Stimulated activated CD8-positive, alpha-beta memory T cell treated with anti-CD3 and anti-CD28 coated beads, Interleukin-15, amount 100 ng/mL, for 24 hours (primary cell): ENCODE data around the gene LAMTOR1.
A peak's percentile ranks its signal among the peaks of the same experiment; 100 is the strongest.

Experiments used
- DNase-seq: peaks from one replicate; pipeline ENCODE4 v3.0.0-alpha.2; 2020; ENCODE audit warnings: low read depth

Gene LAMTOR1

DNA sequence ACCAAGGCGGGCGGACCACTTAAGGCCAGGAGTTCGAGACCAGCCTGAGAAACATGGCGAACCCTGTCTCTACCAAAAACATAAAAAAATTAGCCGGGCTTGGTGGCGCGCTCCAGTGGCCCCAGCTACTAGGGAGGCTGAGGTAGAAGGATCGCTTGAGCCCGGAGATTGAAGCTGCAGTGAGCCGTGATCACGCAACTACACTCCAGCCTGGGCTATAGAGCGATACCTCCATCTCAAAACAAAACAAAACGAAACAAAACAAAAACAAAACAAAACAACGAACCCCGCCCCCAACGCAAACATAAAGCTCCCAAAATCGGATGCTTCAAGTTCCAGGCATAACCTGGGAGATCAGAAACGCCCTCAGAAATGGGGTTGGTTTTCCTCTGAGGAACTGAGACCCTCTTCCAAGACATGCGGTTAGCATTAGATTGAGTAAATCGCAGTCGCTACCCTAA, 21.9 kb downstream of the LAMTOR1 start:
- DNase-seq = no peak

DNA sequence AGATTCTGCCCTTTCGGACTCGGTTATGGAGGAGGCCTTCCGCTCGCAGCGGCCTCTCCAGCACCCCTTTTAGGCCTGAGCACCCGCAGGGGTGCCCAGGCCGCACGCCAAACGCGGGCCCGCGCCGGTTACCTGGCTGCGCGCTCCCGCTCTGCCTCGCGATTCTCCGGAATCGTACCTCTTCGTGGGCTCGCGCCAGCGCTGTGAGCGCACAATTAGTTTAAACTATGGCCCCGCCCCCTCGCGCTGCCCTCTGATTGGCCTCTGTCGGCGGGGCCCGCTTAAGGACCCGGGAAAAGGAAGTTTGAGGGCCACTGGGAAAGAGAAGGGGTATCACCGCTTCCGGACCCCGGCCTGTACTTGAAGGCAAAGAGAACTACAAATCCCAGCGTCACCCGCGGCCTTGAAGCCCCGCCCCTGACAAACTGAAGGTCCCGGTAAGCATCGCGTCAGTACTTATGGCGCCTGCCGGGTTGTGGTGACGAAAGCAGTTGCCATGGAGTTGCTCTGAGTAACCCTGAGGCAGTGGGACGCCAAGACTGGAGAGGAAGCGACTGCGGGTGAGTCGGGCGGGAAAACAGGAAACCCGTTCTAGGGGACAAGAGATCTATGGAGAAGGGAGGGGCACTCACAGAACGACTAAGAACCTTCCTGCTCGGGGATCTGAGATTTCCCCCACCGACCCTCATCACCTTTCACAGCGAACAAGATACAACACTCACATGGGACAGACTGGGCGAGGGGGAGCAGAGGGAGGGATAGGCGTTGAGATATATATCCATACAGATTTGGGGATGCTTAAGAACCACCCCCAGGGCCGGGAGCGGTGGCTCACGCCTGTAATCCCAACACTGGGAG, 22.5 kb downstream of the LAMTOR1 start, which contains the start of the genes LRRC51 and NUMA1:
Gene LRRC51, plus strand, starts transcription at position 525 of the 858 bp plus-strand sequence. CDS start 8,234 bp downstream, outside the sequence.
Gene NUMA1, minus strand, starts transcription at position 217 of the 858 bp plus-strand sequence. CDS start 44,599 bp downstream, outside the sequence.
- DNase-seq = peak; percentile 86

DNA sequence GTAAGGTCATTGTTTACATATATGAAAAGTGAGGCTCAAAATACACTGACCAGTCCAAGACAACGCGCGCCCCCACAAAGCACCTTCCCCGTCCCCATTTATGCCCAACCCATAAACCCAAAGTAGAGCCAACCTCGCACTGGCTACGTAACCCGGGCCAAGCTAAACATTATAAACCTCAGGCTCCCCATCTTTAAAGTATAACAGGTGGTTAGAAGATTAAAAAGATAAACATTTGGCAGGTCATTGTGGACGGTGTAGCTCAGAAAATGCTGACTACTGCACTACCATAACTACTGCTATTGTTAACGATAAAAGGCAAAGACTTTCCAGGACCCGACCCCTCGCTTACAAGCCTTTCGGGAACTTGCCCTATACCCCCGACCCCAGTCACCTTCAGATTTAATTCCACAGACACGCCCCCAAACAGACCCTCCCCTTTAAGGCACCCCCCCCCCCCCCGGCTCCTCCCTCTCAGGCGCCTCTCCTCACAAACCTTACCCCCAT, 23.2 kb downstream of the LAMTOR1 start:
- no peak for DNase-seq

DNA sequence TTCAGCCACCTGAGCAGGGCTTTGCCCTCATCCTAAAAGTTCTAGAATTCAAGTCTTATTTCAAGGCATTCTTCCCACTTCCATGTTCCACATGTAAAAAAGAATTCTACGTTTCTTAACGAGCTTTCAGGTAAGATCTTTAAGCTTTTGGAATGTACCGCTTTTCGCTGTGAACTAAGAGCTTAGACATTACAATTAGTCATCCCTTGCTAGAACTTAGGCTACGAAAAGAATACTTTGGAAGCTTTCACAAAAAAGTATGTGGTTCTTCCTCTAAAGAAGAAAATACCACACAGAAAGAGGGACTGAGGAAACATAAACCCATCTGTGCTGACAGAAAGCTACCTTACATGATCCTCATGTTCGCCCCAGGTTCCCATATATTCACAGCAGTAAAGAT, 24.6 kb downstream of the LAMTOR1 start:
- no peak for DNase-seq

DNA sequence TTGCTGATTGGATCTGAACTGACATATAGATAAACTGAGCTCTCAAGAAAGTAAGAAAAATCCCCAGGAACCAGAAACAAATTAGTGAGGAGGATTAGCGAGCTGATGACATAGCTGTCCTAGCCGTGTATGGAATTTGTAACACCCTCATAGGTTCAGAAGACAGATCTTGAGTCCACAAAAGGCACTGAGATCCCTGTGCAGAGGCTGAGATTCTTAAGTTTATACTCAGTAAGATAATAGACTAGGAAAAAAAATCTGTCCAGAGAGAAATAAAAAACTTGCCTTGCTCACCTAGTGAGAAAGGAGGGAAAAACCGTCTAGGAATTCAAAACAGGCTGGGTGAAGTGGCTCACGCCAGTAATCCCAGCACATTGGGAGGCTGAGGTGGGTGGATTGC, 27.3 kb downstream of the LAMTOR1 start:
- DNase-seq = no peak

DNA sequence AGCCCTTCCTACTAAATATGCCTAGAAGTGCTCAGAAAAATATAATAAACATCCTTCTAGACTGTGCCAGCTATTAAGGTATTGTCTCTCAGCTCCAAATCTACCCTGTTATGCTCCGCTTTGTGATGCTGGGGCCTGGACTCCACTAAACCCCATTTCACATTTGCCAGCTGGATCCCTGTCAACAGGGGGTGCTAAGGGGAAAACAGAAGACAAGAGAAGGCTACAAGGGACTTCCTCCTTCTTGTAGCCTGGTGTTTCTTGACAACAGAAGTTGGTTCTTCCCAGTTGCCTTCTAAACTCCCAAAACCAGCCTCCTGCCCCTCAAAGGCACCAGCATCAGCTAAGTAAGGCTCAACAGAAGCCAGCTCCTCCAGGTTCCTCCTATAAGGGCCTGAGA, 28.0 kb downstream of the LAMTOR1 start:
- DNase-seq = no peak

DNA sequence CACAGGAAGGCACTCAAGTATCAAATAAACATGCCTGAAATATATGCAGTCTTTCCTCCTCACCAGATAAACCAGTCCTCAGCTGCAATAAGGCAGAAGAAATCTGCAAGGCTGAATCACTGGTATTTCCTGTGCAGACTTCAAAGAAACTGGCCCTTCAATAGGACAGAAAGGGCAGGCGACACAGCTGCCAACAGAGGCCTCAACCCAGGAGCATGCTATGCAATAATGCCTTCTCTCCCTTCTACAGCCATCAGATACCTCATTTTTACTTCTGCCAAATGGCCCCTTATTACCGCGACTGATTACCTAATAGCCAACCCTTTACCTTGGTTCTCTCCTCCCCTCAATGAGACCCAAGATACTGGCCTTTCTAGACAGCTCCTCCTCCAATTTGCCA, 30.7 kb downstream of the LAMTOR1 start:
- DNase-seq = no peak

DNA sequence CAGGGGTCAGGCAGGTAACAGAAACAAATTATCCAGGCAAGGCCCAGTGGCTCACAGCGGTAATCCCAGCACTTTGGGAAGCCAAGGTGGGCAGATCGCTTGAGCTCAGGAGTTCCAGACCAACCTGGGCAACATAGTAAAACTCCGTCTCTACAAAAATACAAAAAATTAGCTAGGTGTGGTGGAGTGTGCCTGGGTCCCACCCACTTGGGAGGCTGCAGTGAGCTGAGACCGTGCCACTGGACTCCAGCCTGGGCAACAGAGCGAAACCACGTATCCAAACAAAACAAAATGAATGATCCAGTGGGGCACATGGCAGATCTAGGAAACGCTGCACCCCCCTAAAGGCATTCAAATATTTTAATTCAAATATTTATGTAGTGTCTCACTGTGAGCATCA, 32.6 kb downstream of the LAMTOR1 start:
- no peak for DNase-seq

DNA sequence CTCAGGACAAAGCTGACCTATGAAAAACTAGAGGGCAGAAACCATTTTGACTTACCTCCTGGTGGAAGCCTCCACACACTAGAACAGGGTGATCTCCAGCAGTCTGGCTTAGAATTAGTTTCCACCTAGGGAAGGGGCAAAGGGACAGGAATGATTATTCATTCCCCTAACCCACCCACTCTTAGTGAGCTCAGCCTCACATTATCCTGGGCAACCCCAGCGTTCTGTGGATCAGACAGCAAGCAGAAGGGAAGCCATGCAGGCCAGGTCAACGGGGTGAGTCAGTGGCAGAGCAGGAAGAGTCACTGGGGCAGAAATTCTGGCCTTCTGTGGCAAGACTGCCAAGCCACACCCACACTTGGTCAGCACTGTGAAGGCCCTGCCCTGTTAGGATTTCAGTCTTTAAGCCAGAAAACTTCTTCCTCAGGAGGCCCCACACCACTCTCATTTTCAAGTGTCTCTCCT, 33.3 kb downstream of the LAMTOR1 start:
- DNase-seq = no peak

DNA sequence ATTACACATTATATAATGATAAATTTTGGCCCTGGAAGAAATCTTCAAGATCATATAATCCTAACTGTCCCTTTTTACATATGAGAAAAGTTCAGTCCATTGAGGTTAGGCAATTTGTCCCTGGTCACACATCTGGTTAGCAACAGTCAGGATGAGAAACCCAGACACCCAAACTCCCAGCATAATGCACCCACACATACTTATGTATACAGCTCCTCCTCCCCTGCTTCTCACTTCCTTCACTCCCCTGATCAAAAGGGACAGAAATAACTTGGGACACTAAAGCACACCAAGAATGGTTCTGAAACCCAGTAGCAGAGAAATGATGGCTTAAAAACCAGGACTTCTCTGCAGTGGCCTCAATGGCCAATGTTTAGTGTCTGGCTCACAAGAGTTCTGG, 33.9 kb downstream of the LAMTOR1 start:
- no peak for DNase-seq

DNA sequence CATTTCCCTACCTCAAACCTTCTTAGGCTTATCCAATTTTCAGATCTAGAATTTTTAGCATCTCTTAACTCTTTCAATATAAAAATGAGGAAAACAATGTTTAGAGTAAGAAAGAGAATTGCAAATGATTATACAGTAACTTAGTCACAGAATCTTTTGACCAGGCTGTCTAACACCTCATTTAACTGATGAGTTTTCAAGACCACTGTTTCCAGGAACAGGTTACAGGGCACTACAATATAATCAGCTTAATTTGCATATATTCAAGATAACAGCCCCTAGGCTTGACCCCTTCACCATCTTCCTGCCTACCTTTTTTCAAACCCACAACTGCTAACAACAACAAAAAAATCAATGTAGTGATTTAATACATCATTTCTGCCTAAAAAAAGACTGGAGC, 35.4 kb downstream of the LAMTOR1 start:
- no peak for DNase-seq

DNA sequence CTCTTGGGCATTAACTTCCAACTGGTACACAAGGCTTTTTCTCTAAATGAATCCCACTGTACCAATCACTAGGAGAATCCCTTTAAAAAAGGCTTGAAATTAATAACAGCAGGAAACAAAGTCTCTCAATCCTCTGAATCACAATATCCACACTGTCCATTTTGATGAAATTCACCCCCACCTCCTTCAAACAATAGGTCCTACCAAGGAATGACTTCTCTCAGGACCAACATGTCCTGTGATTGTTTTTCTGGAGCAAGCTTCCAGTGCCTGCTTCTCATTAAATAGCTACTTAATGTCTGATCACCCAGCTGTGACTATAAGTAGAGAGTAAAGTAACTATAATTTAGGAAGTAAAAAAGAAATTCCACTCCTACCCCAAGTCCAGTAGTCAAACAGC, 35.8 kb downstream of the LAMTOR1 start:
- DNase-seq = no peak

DNA sequence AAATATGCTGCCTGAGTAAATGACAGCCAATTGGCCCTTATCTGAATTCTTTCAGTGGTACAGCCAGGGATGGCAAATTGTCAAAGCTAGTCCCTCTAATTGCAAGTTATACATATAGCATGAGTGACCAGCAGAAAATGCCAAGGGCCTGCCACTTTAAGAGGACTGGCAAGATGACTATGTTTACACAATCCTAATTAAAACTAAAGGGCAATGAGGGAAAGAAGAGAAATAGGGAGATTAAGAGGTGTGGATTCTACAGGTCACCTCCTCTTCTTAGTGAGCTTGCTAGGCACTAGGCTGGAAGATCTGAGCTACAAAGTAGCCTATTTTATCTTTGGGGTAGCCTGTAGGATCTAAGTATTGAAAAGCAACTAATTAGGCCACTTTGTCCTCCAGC, 36.2 kb downstream of the LAMTOR1 start:
- DNase-seq = no peak

DNA sequence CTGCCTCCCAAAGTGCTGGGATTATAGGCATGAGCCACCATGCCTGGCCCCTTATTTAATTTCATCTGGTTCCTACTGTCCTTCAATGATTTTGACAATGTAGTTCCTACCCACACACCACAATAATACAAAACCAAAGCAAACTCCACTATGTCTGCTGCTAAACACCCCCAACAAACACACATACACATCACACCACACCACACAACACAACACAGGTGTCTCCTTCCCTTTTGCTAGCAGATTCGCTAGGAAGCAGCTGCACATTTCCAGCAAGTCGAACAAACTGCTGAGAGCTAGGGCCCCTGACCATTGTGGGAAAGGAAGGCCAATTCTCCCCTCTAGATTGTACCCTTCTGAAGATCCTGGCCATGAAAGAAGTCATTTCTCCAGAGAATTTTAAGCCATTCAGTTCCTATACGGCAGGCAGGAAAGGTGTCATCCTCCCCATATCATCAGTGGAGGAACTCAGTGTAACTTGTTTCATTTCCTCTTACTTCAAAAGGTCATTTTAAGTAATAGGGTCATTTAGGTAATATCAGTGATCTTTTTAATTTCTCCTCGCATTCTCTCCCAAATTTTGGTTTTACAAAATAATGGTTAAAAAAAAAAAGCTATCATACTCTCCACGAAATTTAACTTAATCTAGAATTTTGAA, 41.2 kb downstream of the LAMTOR1 start:
- DNase-seq = no peak

DNA sequence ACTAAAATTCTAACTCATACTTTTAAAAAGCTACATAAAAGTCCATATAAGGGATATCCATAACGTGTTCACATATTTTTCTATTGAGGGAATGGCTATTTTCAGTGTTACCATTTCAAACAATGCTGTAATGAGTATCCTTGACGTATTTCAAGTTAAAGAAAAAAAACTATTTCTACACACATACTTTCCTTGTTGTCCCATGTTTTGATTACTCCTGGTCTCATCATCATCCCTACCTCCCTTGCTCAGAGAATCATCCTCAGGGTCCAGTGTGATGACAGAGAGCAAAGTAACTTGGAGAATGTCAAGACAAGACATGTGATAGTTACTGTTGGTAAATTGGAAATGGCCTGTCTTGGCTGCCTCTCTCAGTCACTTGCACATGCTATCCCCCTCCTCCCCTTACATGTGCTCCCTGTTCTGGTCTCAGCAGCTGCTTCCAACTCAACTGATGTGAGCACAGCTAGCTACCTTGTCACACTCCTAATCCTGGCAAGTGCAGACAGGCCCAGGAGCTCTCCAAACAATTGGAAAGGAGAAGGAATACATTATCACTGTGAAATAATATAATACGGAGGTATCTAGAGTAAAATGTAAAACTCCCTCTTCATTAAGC, 44.6 kb downstream of the LAMTOR1 start:
- no peak for DNase-seq

DNA sequence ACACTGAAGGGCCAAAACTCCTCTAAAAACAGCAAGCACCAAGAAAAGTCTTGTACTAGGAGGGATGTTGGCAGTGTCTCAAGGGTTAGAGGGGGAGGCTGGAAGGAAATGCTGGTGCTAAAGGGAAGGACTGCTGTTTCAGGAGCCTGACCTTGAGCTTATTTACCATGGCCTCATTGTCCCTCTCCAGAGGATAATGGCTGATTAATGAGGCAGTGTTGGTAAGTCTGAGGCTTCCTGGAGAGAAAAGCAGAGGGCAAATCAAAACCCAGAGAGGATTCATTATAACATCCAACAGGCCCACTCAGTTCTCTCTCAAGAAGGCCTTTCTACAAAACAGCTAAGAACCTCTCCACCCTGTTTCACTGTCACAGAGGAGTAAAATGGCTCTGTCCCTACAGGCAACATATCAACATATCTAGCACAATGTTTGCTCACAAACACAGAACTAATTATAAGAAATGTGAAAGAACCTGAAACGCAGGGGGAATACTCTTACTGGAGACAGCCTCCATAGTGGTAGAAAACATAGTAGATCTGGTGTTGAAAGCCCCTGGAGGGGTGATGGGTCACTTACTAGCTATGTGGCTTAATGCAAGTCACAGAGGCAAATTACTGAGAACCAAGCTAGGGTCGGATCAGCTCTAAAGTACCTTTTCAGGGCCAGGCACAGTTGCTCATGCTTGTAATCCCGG, 54.2 kb downstream of the LAMTOR1 start:
- no peak for DNase-seq
